NT2/D1 (cell line): ENCODE data around the gene IFNA7.

ENCODE experiments used
- SUZ12 ChIP-seq: IDR thresholded peaks from 2 replicates; pipeline ENCODE4 v1.6.1; 2011; ENCODE audit not compliant: insufficient read length, insufficient read depth; ENCODE audit errors: extremely low read depth
- YY1 ChIP-seq: IDR thresholded peaks from 2 replicates; pipeline ENCODE4 v1.6.1; 2011; ENCODE audit not compliant: insufficient read length, insufficient read depth
- ZNF274 ChIP-seq: IDR thresholded peaks from 2 replicates; pipeline ENCODE4 v1.6.1; 2011; ENCODE audit warnings: mild to moderate bottlenecking, low read depth, low read length

DNA sequence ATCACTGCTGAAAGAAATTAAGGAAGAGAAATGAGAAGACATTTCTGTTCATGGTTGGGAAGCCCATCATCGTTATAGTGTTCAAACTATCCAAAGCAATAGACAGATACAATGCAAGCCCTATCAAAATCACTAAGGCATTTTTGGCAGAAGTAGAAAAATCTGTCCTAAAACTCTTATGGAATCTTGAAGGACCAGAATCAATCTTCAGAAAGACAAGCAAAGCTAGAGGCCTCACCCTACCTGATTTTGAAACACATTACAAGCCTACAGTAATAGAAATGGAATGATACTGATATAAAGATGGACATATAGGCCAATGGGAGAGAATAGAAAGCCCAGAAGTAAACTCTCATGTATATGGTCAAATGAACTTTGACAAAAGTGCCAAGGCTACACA is 30.7 kb downstream of the IFNA7 start:
- TF ChIP-seq ZNF274 (no peak), SUZ12 (no peak), YY1 (no peak)
